Hepatocyte (in vitro differentiated cells): ENCODE measurements around the gene LRMDA.

Experiments used
- EZH2 ChIP-seq: fragments of 200-600 bp; sonication (generic); IDR thresholded peaks from 2 replicates; pipeline ENCODE4 v1.6.1; 2016; ENCODE audit warnings: antibody characterized with exemption, mild to moderate bottlenecking, borderline replicate concordance
- EZH2phosphoT487 ChIP-seq: fragments of 200-600 bp; sonication (generic); IDR thresholded peaks from one replicate; pipeline ENCODE4 v1.6.1; 2018; ENCODE audit warnings: antibody characterized with exemption, mild to moderate bottlenecking, low read depth, moderate library complexity; ENCODE audit not compliant: unreplicated experiment, severe bottlenecking
- TF ChIP-seq, protein P1 (sequence below): fragments of 200-600 bp; sonication (generic); IDR thresholded peaks from 2 replicates; pipeline ENCODE4 v1.5.1; 2016; ENCODE audit warnings: antibody characterized with exemption, mild to moderate bottlenecking; ENCODE audit not compliant: poor library complexity

DNA sequence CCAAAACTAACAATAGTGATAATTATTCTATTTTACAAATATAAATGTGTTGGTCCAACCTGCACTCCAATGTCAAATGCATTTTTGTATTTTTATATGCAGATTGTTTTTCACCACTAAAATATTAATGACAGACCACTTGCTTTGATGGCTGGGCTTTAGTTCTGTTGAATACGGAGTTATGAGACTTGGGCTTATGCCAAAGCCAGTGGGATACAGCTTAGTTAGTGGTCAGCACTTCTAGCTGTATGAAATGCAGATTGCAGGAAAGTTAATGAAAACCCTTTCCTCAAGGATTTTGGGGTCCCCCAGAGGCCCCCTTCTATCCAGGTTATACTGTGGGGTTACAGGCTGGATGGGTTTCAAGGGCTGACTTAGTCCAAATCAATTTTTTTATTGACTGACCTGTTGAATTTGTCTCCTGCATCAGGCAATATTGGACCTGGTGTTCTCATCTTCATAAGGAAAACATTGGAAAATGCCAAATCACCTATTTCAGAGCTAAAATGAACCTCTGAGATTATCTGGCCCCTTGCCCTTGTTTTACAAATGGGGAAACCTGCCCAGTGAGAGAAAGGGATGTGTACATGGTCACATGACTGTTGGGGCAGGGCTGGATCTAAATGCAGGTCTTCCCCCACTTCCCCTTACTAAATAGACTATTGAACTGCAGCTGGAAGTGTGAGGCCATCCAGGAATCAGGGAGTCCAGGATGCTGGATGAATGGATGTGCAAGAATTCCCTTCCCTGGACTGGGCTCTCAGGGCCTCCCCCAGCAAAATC lies 1120.9 kb downstream of the LRMDA start:
- TF ChIP-seq, protein P1, sequence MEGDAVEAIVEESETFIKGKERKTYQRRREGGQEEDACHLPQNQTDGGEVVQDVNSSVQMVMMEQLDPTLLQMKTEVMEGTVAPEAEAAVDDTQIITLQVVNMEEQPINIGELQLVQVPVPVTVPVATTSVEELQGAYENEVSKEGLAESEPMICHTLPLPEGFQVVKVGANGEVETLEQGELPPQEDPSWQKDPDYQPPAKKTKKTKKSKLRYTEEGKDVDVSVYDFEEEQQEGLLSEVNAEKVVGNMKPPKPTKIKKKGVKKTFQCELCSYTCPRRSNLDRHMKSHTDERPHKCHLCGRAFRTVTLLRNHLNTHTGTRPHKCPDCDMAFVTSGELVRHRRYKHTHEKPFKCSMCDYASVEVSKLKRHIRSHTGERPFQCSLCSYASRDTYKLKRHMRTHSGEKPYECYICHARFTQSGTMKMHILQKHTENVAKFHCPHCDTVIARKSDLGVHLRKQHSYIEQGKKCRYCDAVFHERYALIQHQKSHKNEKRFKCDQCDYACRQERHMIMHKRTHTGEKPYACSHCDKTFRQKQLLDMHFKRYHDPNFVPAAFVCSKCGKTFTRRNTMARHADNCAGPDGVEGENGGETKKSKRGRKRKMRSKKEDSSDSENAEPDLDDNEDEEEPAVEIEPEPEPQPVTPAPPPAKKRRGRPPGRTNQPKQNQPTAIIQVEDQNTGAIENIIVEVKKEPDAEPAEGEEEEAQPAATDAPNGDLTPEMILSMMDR: no peak
- TF ChIP-seq EZH2 (no peak), EZH2phosphoT487 (no peak)
